GM12878 (cell line): ENCODE measurements around the gene CASP10. TPM values are rescaled to one million over a fixed set of nuclear protein-coding genes. Genes with fewer than 3 reads are reported as not detected.

Source experiments
- BMI1 ChIP-seq: fragments of 450-650 bp; IDR thresholded peaks from 2 replicates; pipeline ENCODE4 v1.6.1; 2016; ENCODE audit warnings: mild to moderate bottlenecking, moderate library complexity, borderline replicate concordance
- CEBPZ ChIP-seq: fragments of 150-350 bp; IDR thresholded peaks from 2 replicates; pipeline ENCODE4 v1.6.1; 2016; ENCODE audit warnings: low read depth, low read length
- ESRRA ChIP-seq: IDR thresholded peaks from 2 replicates; pipeline ENCODE4 v1.6.1; 2012; ENCODE audit warnings: mild to moderate bottlenecking, low read length, improper control_type of control experiment
- IKZF1 ChIP-seq: fragments of 450-650 bp; conservative IDR thresholded peaks from 2 replicates; pipeline ENCODE4 v1.6.1; 2017; ENCODE audit warnings: antibody characterized with exemption, mild to moderate bottlenecking
- IRF3 ChIP-seq: fragments of 450-650 bp; IDR thresholded peaks from 2 replicates; pipeline ENCODE4 v1.6.1; 2014; ENCODE audit warnings: mild to moderate bottlenecking
- IRF4 ChIP-seq: IDR thresholded peaks from 2 replicates; pipeline ENCODE4 v1.6.1; 2011; ENCODE audit warnings: low read depth, low read length
- NFIC ChIP-seq: IDR thresholded peaks from 2 replicates; pipeline ENCODE4 v1.6.1; 2012; ENCODE audit warnings: low read depth, mild to moderate bottlenecking, inconsistent platforms, low read length, moderate library complexity
- NFYA ChIP-seq: IDR thresholded peaks from 2 replicates; pipeline ENCODE4 v1.6.1; 2011; ENCODE audit warnings: low read depth, mild to moderate bottlenecking, low read length, improper control_type of control experiment, borderline replicate concordance
- PBX3 ChIP-seq: IDR thresholded peaks from 2 replicates; pipeline ENCODE4 v1.6.1; 2011; ENCODE audit warnings: mild to moderate bottlenecking, low read depth, low read length, moderate library complexity; ENCODE audit not compliant: insufficient replicate concordance
- RFX5 ChIP-seq: IDR thresholded peaks from 2 replicates; pipeline ENCODE4 v1.6.1; 2011; ENCODE audit warnings: low read depth, low read length, improper control_type of control experiment
- RUNX3 ChIP-seq: IDR thresholded peaks from 2 replicates; pipeline ENCODE4 v1.6.1; 2012; ENCODE audit warnings: low read length, inconsistent platforms
- SMC3 ChIP-seq: IDR thresholded peaks from 2 replicates; pipeline ENCODE4 v1.6.1; 2011; ENCODE audit warnings: low read length, improper control_type of control experiment, borderline replicate concordance
- SREBF1 ChIP-seq: IDR thresholded peaks from 2 replicates; pipeline ENCODE4 v1.6.1; 2012; ENCODE audit warnings: mild to moderate bottlenecking, low read length
- USF1 ChIP-seq: IDR thresholded peaks from 2 replicates; pipeline ENCODE4 v1.6.1; 2011; ENCODE audit warnings: borderline replicate concordance, low read depth, mild to moderate bottlenecking, moderate library complexity, mixed read lengths, low read length; ENCODE audit not compliant: insufficient read depth; ENCODE audit errors: extremely low read length
- ZNF384 ChIP-seq: IDR thresholded peaks from 2 replicates; pipeline ENCODE4 v1.6.1; 2012; ENCODE audit warnings: low read depth, mild to moderate bottlenecking, low read length, improper control_type of control experiment, borderline replicate concordance
- polyA plus RNA-seq, 11 experiments: library from polyadenylated mRNA; depleted of rRNA in 4 of 11; unstranded in 6 of 11; stranded (reverse) in 5 of 11; fragments of >200 nt; fragmentation: Nextera tagmentation in 4 of 11; fragmentation: Illumina TruSeq in 1 of 11; extraction: Ambion mirVana in 4 of 11; extraction: Trizol in 1 of 11; gene quantifications; 1 replicate in 1 of 11; 2 replicates in 10 of 11; pipeline versions ENCODE4 v1.2.1 to v1.2.3, GENCODE V29; 2011 to 2016; ENCODE audit warnings: inconsistent platforms in 2 of 11, missing spikeins in 2 of 11, low read depth in 1 of 11
- total RNA-seq, 4 experiments: library from RNA; depleted of rRNA in 3 of 4; stranded (reverse); fragments of >200 nt in 3 of 4; fragmentation: Illumina TruSeq in 1 of 4; extraction: Trizol in 1 of 4; gene quantifications; 2 replicates each; pipeline versions ENCODE4 v1.2.1 to v1.2.3, GENCODE V29; 2013 to 2021

CASP10 gene
- total and polyA plus RNA-seq, 10 of the 15 experiments (the other 5 are each of a cell fraction or from before 2014, with no cell fraction given), result 7.2 to 14.1 (median 10.8) TPM

GRCh38 chr2:201263779-201264178 lies 80.8 kb downstream of the CASP10 start (continued):
- TF ChIP-seq CEBPZ, result no peak
- no peak for TF ChIP-seq USF1
- no peak for TF ChIP-seq RFX5
- TF ChIP-seq ESRRA, result no peak
- no peak for TF ChIP-seq SREBF1
- peak; percentile 48 for TF ChIP-seq NFIC
- peak; percentile 41 for TF ChIP-seq PBX3
- no peak for TF ChIP-seq ZNF384
- no peak for TF ChIP-seq BMI1
- TF ChIP-seq IKZF1, result no peak
- TF ChIP-seq IRF3, result no peak
- TF ChIP-seq NFYA, result no peak
- no peak for TF ChIP-seq SMC3
- peak; percentile 37; the same call in 1 of the 2 replicates for TF ChIP-seq RUNX3
- no peak for TF ChIP-seq IRF4
